DND-41 (cell line): ENCODE measurements around the gene MYH11.

Experiments
- ATAC-seq: fragments of 200-7000 bp; cut with Tn5 transposase; 3 replicates; pipeline ENCODE4 v1.9.1; 2021; ENCODE audit warnings: low read depth; ENCODE audit not compliant: insufficient read depth
- DNase-seq: peaks from one replicate; pipeline ENCODE4 v3.0.0-alpha.2; 2020
- H2AFZ ChIP-seq: 2 replicates; pipeline ENCODE4 v1.6.0; 2012; ENCODE audit warnings: low read depth, low read length
- H3K27ac ChIP-seq: 2 replicates; pipeline ENCODE4 v1.5.1; 2012; ENCODE audit warnings: low read length, inconsistent platforms
- H3K27me3 ChIP-seq: fragments of 200-600 bp; sonication (generic); 2 replicates; pipeline ENCODE4 v1.6.0; 2012; ENCODE audit warnings: low read length, mild to moderate bottlenecking, inconsistent platforms; ENCODE audit not compliant: insufficient read depth, poor library complexity
- H3K36me3 ChIP-seq: 2 replicates; pipeline ENCODE4 v1.5.1; 2012; ENCODE audit warnings: low read length, inconsistent platforms; ENCODE audit not compliant: insufficient read depth
- H3K4me1 ChIP-seq: 2 replicates; pipeline ENCODE4 v1.5.1; 2012; ENCODE audit warnings: mild to moderate bottlenecking, low read length; ENCODE audit not compliant: insufficient read depth
- H3K4me2 ChIP-seq: 2 replicates; pipeline ENCODE4 v1.6.0; 2012; ENCODE audit warnings: mild to moderate bottlenecking, moderate library complexity, low read length, inconsistent platforms; ENCODE audit not compliant: insufficient read depth
- H3K4me3 ChIP-seq, 2 experiments: fragments of 200-600 bp in 1 of 2; shearing (Covaris generic) in 1 of 2; 2 replicates each; pipeline ENCODE4 v1.5.1; 2012 to 2016; ENCODE audit warnings: inconsistent platforms in 2 of 2, low read length in 2 of 2, mild to moderate bottlenecking in 2 of 2, low read depth in 1 of 2, moderate library complexity in 1 of 2
- H3K79me2 ChIP-seq: 2 replicates; pipeline ENCODE4 v1.6.0; 2012; ENCODE audit warnings: low read length, inconsistent platforms; ENCODE audit not compliant: insufficient read depth
- H3K9ac ChIP-seq: 2 replicates; pipeline ENCODE4 v1.6.0; 2012; ENCODE audit warnings: low read depth, mild to moderate bottlenecking, inconsistent platforms, low read length, moderate library complexity
- H3K9me3 ChIP-seq: 2 replicates; pipeline ENCODE4 v1.5.1; 2012; ENCODE audit warnings: low read length, moderate library complexity, mild to moderate bottlenecking, inconsistent platforms; ENCODE audit not compliant: insufficient read depth, severe bottlenecking
- H4K20me1 ChIP-seq: 2 replicates; pipeline ENCODE4 v1.6.0; 2012; ENCODE audit warnings: low read length; ENCODE audit not compliant: insufficient read depth
- EZH2 ChIP-seq: IDR thresholded peaks from 3 replicates; pipeline ENCODE4 v1.6.1; 2012; ENCODE audit warnings: borderline replicate concordance, low read depth, mild to moderate bottlenecking, moderate library complexity, low read length, inconsistent platforms; ENCODE audit not compliant: severe bottlenecking
- TF ChIP-seq, protein P1 (sequence below): IDR thresholded peaks from 2 replicates; pipeline ENCODE4 v1.5.1; 2012; ENCODE audit warnings: borderline replicate concordance, low read length, moderate library complexity, mild to moderate bottlenecking; ENCODE audit not compliant: poor library complexity, severe bottlenecking; ENCODE audit errors: extremely low read depth

The MYH11 gene

DNA sequence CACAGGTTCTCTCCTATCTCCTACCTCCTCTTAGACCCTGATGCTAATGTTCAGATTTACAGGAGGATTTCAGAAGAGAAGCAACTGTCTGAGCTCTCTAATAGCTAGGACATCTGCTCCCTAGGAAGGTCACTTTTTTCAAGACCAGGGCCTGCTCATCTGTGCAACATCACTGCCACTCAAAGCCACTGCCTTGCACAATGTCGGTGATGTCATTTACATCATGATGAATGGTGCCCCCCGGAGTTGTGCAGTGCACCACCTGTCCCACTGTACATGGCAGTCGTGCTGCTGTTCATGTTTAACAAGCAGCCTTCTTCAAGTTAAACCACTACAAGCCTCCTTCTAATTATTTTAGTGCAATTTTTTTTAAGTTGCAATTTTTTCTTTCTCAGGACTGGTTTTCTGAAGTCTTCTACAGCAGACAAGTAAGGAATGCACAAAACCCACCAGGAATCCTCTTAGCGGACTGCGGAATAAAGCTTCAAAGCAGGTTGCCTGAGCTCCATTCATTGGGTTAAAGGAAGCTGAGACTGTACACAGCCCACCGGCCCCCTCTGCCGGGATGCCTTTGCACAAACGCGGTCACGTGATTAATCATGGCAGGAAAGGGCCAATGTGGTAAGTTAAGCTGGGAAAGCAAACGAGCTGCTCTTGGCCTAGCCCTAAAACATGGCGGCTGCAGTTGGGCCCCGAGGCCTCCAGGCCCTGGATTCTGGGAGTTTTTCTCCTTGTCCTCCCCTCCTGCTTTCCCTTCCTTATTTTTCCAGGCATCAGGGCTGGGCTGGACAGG is 74.1 kb downstream of the MYH11 start:
- no peak overlapping the region for H3K4me3 ChIP-seq
- no peaks in the 10 kb centered on the region for H4K20me1 ChIP-seq
- no peaks in the 10 kb centered on the region for H3K9me3 ChIP-seq
- H3K4me2 ChIP-seq = no peak overlapping the region
- DNase-seq (no peak), ATAC-seq (no peak)
- H3K79me2 ChIP-seq = no peaks in the 10 kb centered on the region
- H3K9ac ChIP-seq = no peak overlapping the region
- no peak overlapping the region for H2AFZ ChIP-seq
- peaks cover 3% of the 10 kb centered on the region for H3K27me3 ChIP-seq
- no peak for TF ChIP-seq EZH2
- TF ChIP-seq, protein P1, sequence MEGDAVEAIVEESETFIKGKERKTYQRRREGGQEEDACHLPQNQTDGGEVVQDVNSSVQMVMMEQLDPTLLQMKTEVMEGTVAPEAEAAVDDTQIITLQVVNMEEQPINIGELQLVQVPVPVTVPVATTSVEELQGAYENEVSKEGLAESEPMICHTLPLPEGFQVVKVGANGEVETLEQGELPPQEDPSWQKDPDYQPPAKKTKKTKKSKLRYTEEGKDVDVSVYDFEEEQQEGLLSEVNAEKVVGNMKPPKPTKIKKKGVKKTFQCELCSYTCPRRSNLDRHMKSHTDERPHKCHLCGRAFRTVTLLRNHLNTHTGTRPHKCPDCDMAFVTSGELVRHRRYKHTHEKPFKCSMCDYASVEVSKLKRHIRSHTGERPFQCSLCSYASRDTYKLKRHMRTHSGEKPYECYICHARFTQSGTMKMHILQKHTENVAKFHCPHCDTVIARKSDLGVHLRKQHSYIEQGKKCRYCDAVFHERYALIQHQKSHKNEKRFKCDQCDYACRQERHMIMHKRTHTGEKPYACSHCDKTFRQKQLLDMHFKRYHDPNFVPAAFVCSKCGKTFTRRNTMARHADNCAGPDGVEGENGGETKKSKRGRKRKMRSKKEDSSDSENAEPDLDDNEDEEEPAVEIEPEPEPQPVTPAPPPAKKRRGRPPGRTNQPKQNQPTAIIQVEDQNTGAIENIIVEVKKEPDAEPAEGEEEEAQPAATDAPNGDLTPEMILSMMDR = no peak
- no peaks in the 10 kb centered on the region for H3K4me1 ChIP-seq
- H3K27ac ChIP-seq = no peak overlapping the region
- H3K36me3 ChIP-seq = no peaks in the 10 kb centered on the region

DNA sequence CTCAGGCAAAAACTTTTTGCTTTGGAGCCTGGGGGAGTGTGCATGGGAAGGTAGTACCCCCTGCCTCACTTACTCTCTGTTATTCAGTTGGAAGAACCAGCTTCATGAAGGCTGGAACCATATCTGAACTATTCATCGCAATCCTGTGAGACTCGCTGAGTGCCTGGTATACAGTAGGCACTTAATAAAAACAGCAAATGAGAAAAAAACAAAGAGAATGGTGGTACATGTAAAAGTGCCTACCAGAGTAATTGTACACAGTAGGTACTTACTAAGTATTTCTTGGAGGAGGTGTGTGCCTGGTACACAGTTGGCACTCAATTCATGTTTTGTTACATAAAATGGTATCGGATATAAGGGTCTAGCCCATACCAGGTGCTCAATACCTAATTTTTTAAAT is 75.2 kb downstream of the MYH11 start:
- H3K9ac ChIP-seq = no peak overlapping the region
- H3K79me2 ChIP-seq = no peaks in the 10 kb centered on the region
- H3K36me3 ChIP-seq = no peaks in the 10 kb centered on the region
- H3K9me3 ChIP-seq = no peaks in the 10 kb centered on the region
- DNase-seq (no peak), ATAC-seq (no peak)
- no peak overlapping the region for H2AFZ ChIP-seq
- no peak overlapping the region for H3K4me2 ChIP-seq
- H4K20me1 ChIP-seq = no peaks in the 10 kb centered on the region
- TF ChIP-seq EZH2 = no peak
- TF ChIP-seq, protein P1 = no peak
- peaks cover 3% of the 10 kb centered on the region for H3K27me3 ChIP-seq
- no peak overlapping the region for H3K4me3 ChIP-seq
- H3K4me1 ChIP-seq = no peaks in the 10 kb centered on the region
- H3K27ac ChIP-seq = no peak overlapping the region

DNA sequence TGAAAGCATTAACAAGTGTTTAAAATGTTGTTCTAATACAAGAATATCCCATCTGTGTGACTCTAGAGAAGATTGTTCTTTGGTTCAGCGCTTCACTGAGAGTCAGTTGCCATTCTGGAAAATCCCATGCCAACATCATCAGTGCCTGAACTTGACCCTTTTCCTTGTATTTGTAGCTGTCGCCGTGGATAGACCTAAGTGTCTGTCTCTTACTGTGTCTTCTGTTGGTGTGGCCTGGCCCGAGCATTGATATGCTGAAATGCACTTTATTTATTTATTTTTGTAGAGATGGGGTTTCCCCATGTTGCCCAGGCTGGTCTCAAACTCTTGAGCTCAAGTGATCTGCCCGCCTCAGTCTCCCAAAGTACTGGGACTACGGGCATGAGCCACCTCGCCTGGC is 76.0 kb downstream of the MYH11 start:
- ATAC-seq (no peak), DNase-seq (no peak)
- no peak for TF ChIP-seq EZH2
- TF ChIP-seq, protein P1 = no peak
- H4K20me1 ChIP-seq = no peaks in the 10 kb centered on the region
- H2AFZ ChIP-seq = no peak overlapping the region
- H3K27ac ChIP-seq = no peak overlapping the region
- H3K4me1 ChIP-seq = no peaks in the 10 kb centered on the region
- H3K9me3 ChIP-seq = no peaks in the 10 kb centered on the region
- H3K27me3 ChIP-seq = peaks cover 3% of the 10 kb centered on the region
- H3K9ac ChIP-seq = no peak overlapping the region
- H3K4me2 ChIP-seq = no peak overlapping the region
- no peaks in the 10 kb centered on the region for H3K36me3 ChIP-seq
- H3K4me3 ChIP-seq = no peak overlapping the region
- H3K79me2 ChIP-seq = no peaks in the 10 kb centered on the region
